MM.1S (cell line): ENCODE results near the gene MFAP1.

ENCODE experiments used
- DNase-seq: peaks from one replicate; pipeline ENCODE4 v3.0.0-alpha.2; 2015
- H2AFZ ChIP-seq: fragments of 300-600 bp; sonication (generic); 2 replicates; pipeline ENCODE4 v1.6.0; 2016; ENCODE audit warnings: antibody characterized with exemption, low read length
- H3F3A ChIP-seq: fragments of 300-600 bp; sonication (generic); 2 replicates; pipeline ENCODE4 v1.6.1; 2016; ENCODE audit warnings: mild to moderate bottlenecking, antibody characterized with exemption, low read length, moderate library complexity, mixed read lengths; ENCODE audit not compliant: insufficient read depth
- H3K27ac ChIP-seq: fragments of 300-600 bp; sonication (generic); 2 replicates; pipeline ENCODE4 v1.5.1; 2016; ENCODE audit warnings: mild to moderate bottlenecking, low read length
- H3K27me3 ChIP-seq: fragments of 300-600 bp; sonication (generic); replicated peaks from 2 replicates; pipeline ENCODE4 v1.6.0; 2016; ENCODE audit warnings: low read length; ENCODE audit not compliant: insufficient read depth
- H3K36me3 ChIP-seq: fragments of 300-600 bp; sonication (generic); replicated peaks from 2 replicates; pipeline ENCODE4 v1.6.1; 2016; ENCODE audit warnings: mild to moderate bottlenecking, low read length, mixed read lengths; ENCODE audit not compliant: insufficient read depth
- H3K4me1 ChIP-seq: fragments of 300-600 bp; sonication (generic); 2 replicates; pipeline ENCODE4 v1.6.1; 2016; ENCODE audit warnings: low read length, mixed read lengths
- H3K4me2 ChIP-seq: fragments of 300-600 bp; sonication (generic); 2 replicates; pipeline ENCODE4 v1.6.0; 2016; ENCODE audit warnings: low read depth, low read length
- H3K4me3 ChIP-seq: fragments of 300-600 bp; sonication (generic); 2 replicates; pipeline ENCODE4 v1.5.1; 2016; ENCODE audit warnings: low read length, mixed read lengths
- H3K79me2 ChIP-seq: fragments of 300-600 bp; sonication (generic); 2 replicates; pipeline ENCODE4 v1.6.1; 2016; ENCODE audit warnings: mixed run types, low read length, mixed read lengths
- H3K9ac ChIP-seq: fragments of 300-600 bp; sonication (generic); 2 replicates; pipeline ENCODE4 v1.6.1; 2016; ENCODE audit warnings: low read length, mixed read lengths
- H3K9me2 ChIP-seq: fragments of 300-600 bp; sonication (generic); replicated peaks from 2 replicates; pipeline ENCODE4 v1.6.1; 2016; ENCODE audit warnings: mild to moderate bottlenecking, low read length, mixed read lengths; ENCODE audit not compliant: insufficient read depth
- H3K9me3 ChIP-seq: fragments of 300-600 bp; sonication (generic); replicated peaks from 2 replicates; pipeline ENCODE4 v1.6.1; 2016; ENCODE audit warnings: mild to moderate bottlenecking, low read length, mixed read lengths; ENCODE audit not compliant: insufficient read depth
- H4K20me1 ChIP-seq: fragments of 300-600 bp; sonication (generic); 2 replicates; pipeline ENCODE4 v1.6.1; 2016; ENCODE audit warnings: mild to moderate bottlenecking, low read length, moderate library complexity, mixed read lengths; ENCODE audit not compliant: insufficient read depth
- EZH2 ChIP-seq: fragments of 300-600 bp; sonication (generic); optimal IDR thresholded peaks from 2 replicates; pipeline ENCODE3; 2017; ENCODE audit warnings: low read depth, mild to moderate bottlenecking, antibody characterized with exemption, low read length, mixed read lengths
- EZH2phosphoT487 ChIP-seq: fragments of 300-600 bp; sonication (generic); IDR thresholded peaks from 2 replicates; pipeline ENCODE4 v1.6.1; 2018; ENCODE audit warnings: antibody characterized with exemption, low read length
- TF ChIP-seq, protein P1 (sequence below): fragments of 300-600 bp; sonication (generic); IDR thresholded peaks from 2 replicates; pipeline ENCODE4 v1.5.1; 2016; ENCODE audit warnings: antibody characterized with exemption, low read length, mixed read lengths

Gene MFAP1

DNA sequence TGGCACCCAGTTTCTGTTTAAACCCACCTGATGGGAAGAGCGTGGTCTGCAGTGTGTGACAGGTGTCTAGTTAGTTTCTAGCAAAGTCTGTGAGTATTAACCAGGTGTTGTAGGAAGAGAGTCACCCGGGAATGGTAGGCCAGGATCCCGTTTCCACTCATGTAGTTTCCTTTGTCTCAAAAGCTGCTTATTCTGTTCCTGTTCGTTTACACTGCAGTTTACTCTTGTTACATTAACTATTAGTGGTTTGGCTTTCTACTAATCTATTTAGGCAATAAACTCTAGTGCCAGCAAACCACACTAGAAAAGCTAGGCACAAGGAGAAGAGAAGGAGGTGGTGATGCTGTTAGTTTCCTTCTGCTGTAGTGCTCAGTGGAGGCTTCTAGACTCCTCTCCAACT, 35.1 kb upstream of the MFAP1 start:
- no peak overlapping the region for H3K4me2 ChIP-seq
- peaks cover 7% of the 10 kb centered on the region; the same call in 1 of the 2 replicates for H3K36me3 ChIP-seq
- no peak for DNase-seq
- no peaks in the 10 kb centered on the region for H3K27me3 ChIP-seq
- no peak overlapping the region for H3K4me3 ChIP-seq
- no peaks in the 10 kb centered on the region for H3K4me1 ChIP-seq
- no peaks in the 10 kb centered on the region for H3K9me3 ChIP-seq
- H3K9ac ChIP-seq: no peak overlapping the region
- no peaks in the 10 kb centered on the region for H4K20me1 ChIP-seq
- H3K27ac ChIP-seq: no peak overlapping the region
- H3K79me2 ChIP-seq: peaks cover 12% of the 10 kb centered on the region; the same call in 1 of the 2 replicates
- H2AFZ ChIP-seq: no peak overlapping the region
- no peak for TF ChIP-seq EZH2
- TF ChIP-seq, protein P1, sequence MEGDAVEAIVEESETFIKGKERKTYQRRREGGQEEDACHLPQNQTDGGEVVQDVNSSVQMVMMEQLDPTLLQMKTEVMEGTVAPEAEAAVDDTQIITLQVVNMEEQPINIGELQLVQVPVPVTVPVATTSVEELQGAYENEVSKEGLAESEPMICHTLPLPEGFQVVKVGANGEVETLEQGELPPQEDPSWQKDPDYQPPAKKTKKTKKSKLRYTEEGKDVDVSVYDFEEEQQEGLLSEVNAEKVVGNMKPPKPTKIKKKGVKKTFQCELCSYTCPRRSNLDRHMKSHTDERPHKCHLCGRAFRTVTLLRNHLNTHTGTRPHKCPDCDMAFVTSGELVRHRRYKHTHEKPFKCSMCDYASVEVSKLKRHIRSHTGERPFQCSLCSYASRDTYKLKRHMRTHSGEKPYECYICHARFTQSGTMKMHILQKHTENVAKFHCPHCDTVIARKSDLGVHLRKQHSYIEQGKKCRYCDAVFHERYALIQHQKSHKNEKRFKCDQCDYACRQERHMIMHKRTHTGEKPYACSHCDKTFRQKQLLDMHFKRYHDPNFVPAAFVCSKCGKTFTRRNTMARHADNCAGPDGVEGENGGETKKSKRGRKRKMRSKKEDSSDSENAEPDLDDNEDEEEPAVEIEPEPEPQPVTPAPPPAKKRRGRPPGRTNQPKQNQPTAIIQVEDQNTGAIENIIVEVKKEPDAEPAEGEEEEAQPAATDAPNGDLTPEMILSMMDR: no peak
- no peak for TF ChIP-seq EZH2phosphoT487
- no peaks in the 10 kb centered on the region for H3F3A ChIP-seq
- no peaks in the 10 kb centered on the region for H3K9me2 ChIP-seq

GRCh38 chr15:43854801-43855200, 30.3 kb upstream of the MFAP1 start:
- Histone ChIP-seq H3K79me2 (no peaks in the 10 kb centered on the region; the same call in none of the 2 replicates), H3K4me1 (no peaks in the 10 kb centered on the region), H3K36me3 (peaks cover 7% of the 10 kb centered on the region; the same call in 1 of the 2 replicates), H4K20me1 (no peaks in the 10 kb centered on the region), H3K9me3 (no peaks in the 10 kb centered on the region), H3K9ac (no peak overlapping the region), H3F3A (no peaks in the 10 kb centered on the region; the same call in 1 of the 2 replicates), H3K9me2 (no peaks in the 10 kb centered on the region), H3K27ac (no peak overlapping the region), H3K27me3 (no peaks in the 10 kb centered on the region), H3K4me2 (no peak overlapping the region), H3K4me3 (no peak overlapping the region), H2AFZ (no peak overlapping the region)
- no peak for DNase-seq
- TF ChIP-seq EZH2phosphoT487 (no peak), EZH2 (no peak)
- TF ChIP-seq, protein P1: no peak

- Histone ChIP-seq H3K4me2 (no peak overlapping the region), H3K27ac (no peak overlapping the region), H3K9me3 (no peaks in the 10 kb centered on the region), H4K20me1 (no peaks in the 10 kb centered on the region), H3K4me1 (no peaks in the 10 kb centered on the region), H2AFZ (no peak overlapping the region), H3K9ac (no peak overlapping the region), H3F3A (no peaks in the 10 kb centered on the region; the same call in 1 of the 2 replicates), H3K4me3 (no peak overlapping the region), H3K36me3 (peaks cover 7% of the 10 kb centered on the region; the same call in 1 of the 2 replicates), H3K27me3 (no peaks in the 10 kb centered on the region), H3K9me2 (no peaks in the 10 kb centered on the region), H3K79me2 (no peaks in the 10 kb centered on the region; the same call in none of the 2 replicates)
- no peak for TF ChIP-seq EZH2
- TF ChIP-seq, protein P1: no peak
- TF ChIP-seq EZH2phosphoT487: no peak
- no peak for DNase-seq
These were observed 28.1 kb upstream of the MFAP1 start for GRCh38 chr15:43852607-43853006.
